Calu3 (cell line): Measurements from ENCODE around the gene APBA2. TPM values are rescaled to one million over a fixed set of nuclear protein-coding genes. Genes with fewer than 3 reads are reported as not detected.

Experiments used
- BruUV-seq: library from RNA; stranded (reverse); fragments of 400-500 nt; replicated peaks from 2 replicates; lab custom pipeline; 2021; lab: Mats Ljungman, UMichigan
- CTCF ChIA-PET: fragments of 300-600 bp; sonication (Branson Sonifier 250); formaldehyde crosslinking; loops from one replicate; lab custom pipeline; 2022; ENCODE audit warnings: antibody characterized with exemption; lab: Charles Lee
- DNase-seq: peaks from one replicate; pipeline ENCODE4 v3.0.0; 2022
- H3K27ac Mint-ChIP-seq: one replicate; pipeline ENCODE4 v1.8.0; 2022; ENCODE audit warnings: mixed read lengths; ENCODE audit not compliant: unreplicated experiment
- H3K27me3 Mint-ChIP-seq: one replicate; pipeline ENCODE4 v1.8.0; 2022; ENCODE audit warnings: mixed read lengths; ENCODE audit not compliant: unreplicated experiment
- H3K36me3 Mint-ChIP-seq: one replicate; pipeline ENCODE4 v1.8.0; 2022; ENCODE audit warnings: mild to moderate bottlenecking, moderate library complexity, mixed read lengths; ENCODE audit not compliant: insufficient read depth, unreplicated experiment
- H3K4me1 Mint-ChIP-seq: one replicate; pipeline ENCODE4 v1.8.0; 2022; ENCODE audit warnings: mild to moderate bottlenecking, low read depth, mixed read lengths; ENCODE audit not compliant: unreplicated experiment
- H3K4me3 Mint-ChIP-seq: one replicate; pipeline ENCODE4 v1.8.0; 2022; ENCODE audit warnings: mild to moderate bottlenecking, low read depth, moderate library complexity, mixed read lengths; ENCODE audit not compliant: unreplicated experiment
- H3K9me3 Mint-ChIP-seq: one replicate; pipeline ENCODE4 v1.8.0; 2022; ENCODE audit warnings: low read depth, mixed read lengths; ENCODE audit not compliant: unreplicated experiment
- CTCF ChIP-seq: fragments of 200-600 bp; IDR thresholded peaks from one replicate; pipeline ENCODE4 v1.8.0; 2022; ENCODE audit warnings: antibody characterized with exemption; ENCODE audit not compliant: unreplicated experiment
- intact Hi-C: fragments of 100-400 bp; cut with micrococcal nuclease; formaldehyde crosslinking; loops from one replicate; pipeline ENCODE4 v1.10.0; 2022; ENCODE audit not compliant: unreplicated experiment
- total RNA-seq: library from RNA; stranded (reverse); gene quantifications from 2 replicates; pipeline ENCODE4 v1.2.3, GENCODE V29; 2022

The APBA2 gene
- total RNA-seq, 1 experiment from 2014 or later, result not detected

GRCh38 chr15:29012097-29012496, 126.3 kb downstream of the APBA2 start:
- H3K27me3 Mint-ChIP-seq, result no peaks in the 10 kb centered on the region
- H3K27ac Mint-ChIP-seq, result no peak overlapping the region
- TF ChIP-seq CTCF, result no peak
- CTCF ChIA-PET, result no interaction called here
- H3K4me1 Mint-ChIP-seq, result no peaks in the 10 kb centered on the region
- intact Hi-C loops, result no loop called here
- BruUV-seq, result no TSS peak
- no peaks in the 10 kb centered on the region for H3K36me3 Mint-ChIP-seq
- no peak overlapping the region for H3K4me3 Mint-ChIP-seq
- no peak for DNase-seq
- peaks cover 4% of the 10 kb centered on the region for H3K9me3 Mint-ChIP-seq

GRCh38 chr15:29014493-29014892, 128.7 kb downstream of the APBA2 start:
- no peaks in the 10 kb centered on the region for H3K4me1 Mint-ChIP-seq
- no peaks in the 10 kb centered on the region for H3K36me3 Mint-ChIP-seq
- no peak for DNase-seq
- BruUV-seq, result no TSS peak
- H3K27me3 Mint-ChIP-seq, result no peaks in the 10 kb centered on the region
- intact Hi-C loops, result no loop called here
- no peak for TF ChIP-seq CTCF
- H3K9me3 Mint-ChIP-seq, result peaks cover 2% of the 10 kb centered on the region
- CTCF ChIA-PET, result no interaction called here
- H3K27ac Mint-ChIP-seq, result no peak overlapping the region
- H3K4me3 Mint-ChIP-seq, result no peak overlapping the region

GRCh38 chr15:29016518-29016917, 130.7 kb downstream of the APBA2 start:
- TF ChIP-seq CTCF, result no peak
- no peak for DNase-seq
- intact Hi-C loops, result no loop called here
- Mint-ChIP-seq H3K4me3 (no peak overlapping the region), H3K4me1 (no peaks in the 10 kb centered on the region), H3K9me3 (peaks cover 2% of the 10 kb centered on the region), H3K27me3 (no peaks in the 10 kb centered on the region), H3K27ac (no peak overlapping the region), H3K36me3 (no peaks in the 10 kb centered on the region)
- CTCF ChIA-PET, result no interaction called here
- BruUV-seq, result no TSS peak

DNA sequence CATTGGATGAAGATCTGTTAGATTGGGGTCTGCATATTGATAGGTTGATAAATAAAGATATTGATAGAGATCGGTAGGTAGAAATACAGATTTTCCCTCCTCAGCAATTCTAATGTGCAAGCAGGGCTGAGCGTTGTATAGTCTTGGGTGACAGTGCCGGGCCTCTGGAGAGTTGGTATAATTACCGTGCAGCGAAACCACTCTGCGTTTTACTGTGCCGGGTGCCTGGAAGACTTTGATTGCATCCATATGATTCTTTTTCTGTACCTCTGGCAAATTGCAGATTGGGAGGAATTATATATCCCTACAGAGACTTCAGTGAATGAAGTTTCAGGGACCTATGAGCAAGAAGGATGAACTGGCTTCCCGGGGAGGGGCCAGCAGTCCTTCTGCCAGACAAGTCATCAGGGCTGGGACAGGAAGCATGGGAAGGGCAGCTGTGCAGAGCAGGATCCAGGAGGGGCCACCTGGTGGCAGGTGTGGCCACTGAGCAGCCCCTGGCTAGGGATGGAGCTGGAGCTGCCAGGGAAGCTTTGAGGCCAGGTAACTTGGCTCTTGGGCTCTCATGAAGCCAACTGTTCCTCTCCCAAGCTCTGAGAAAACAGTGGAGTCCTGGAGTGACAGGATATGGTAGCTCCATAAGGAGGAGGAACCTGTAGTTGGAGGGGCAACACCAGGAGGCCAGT, 132.5 kb downstream of the APBA2 start:
- CTCF ChIA-PET, result no interaction called here
- Mint-ChIP-seq H3K4me1 (no peaks in the 10 kb centered on the region), H3K36me3 (no peaks in the 10 kb centered on the region), H3K27me3 (no peaks in the 10 kb centered on the region), H3K4me3 (no peak overlapping the region), H3K9me3 (peaks cover 2% of the 10 kb centered on the region), H3K27ac (no peak overlapping the region)
- no peak for TF ChIP-seq CTCF
- intact Hi-C loops, result no loop called here
- BruUV-seq, result no TSS peak
- DNase-seq, result no peak
